WTC11 (cell line): ENCODE results near the gene ESCO1. TPM values are rescaled to one million over a fixed set of nuclear protein-coding genes. Genes with fewer than 3 reads are reported as not detected.
A peak's percentile ranks its signal among the peaks of the same experiment; 100 is the strongest.

Experiments
- ATAC-seq: fragments of 200-7000 bp; cut with Tn5 transposase; 2 replicates; pipeline ENCODE4 v1.10.0; 2021; ENCODE audit warnings: mild to moderate bottlenecking, moderate library complexity
- CTCF ChIA-PET: fragments of 300-600 bp; sonication (Branson Sonifier 250); formaldehyde crosslinking; loops from one replicate; lab custom pipeline; 2021; ENCODE audit warnings: antibody characterized with exemption; lab: Charles Lee
- POLR2A ChIA-PET: fragments of 350-600 bp; sonication (Branson Sonifier 250); formaldehyde crosslinking; loops from one replicate; lab custom pipeline; 2021; ENCODE audit warnings: antibody characterized with exemption; lab: Charles Lee
- DNase-seq: peaks from one replicate; pipeline ENCODE4 v3.0.0; 2021; ENCODE audit warnings: low spot score
- H3K27ac Mint-ChIP-seq: 2 replicates; pipeline ENCODE4 v1.8.0; 2021; ENCODE audit warnings: mixed read lengths
- H3K27me3 Mint-ChIP-seq: 2 replicates; pipeline ENCODE4 v1.8.0; 2021; ENCODE audit warnings: low read depth, mild to moderate bottlenecking, moderate library complexity, mixed read lengths
- H3K36me3 Mint-ChIP-seq: 2 replicates; pipeline ENCODE4 v1.8.0; 2021; ENCODE audit warnings: mixed read lengths
- H3K4me1 Mint-ChIP-seq: 2 replicates; pipeline ENCODE4 v1.8.0; 2022; ENCODE audit warnings: mixed read lengths
- H3K4me3 Mint-ChIP-seq: 2 replicates; pipeline ENCODE4 v1.8.0; 2021; ENCODE audit warnings: mild to moderate bottlenecking, moderate library complexity, mixed read lengths
- H3K9me3 Mint-ChIP-seq: 2 replicates; pipeline ENCODE4 v1.8.0; 2021; ENCODE audit warnings: mixed read lengths
- ATF2 ChIP-seq: sonication (generic); formaldehyde crosslinking; IDR thresholded peaks from 2 replicates; pipeline ENCODE4 v1.8.1; 2022; ENCODE audit warnings: low read depth, missing genetic modification reagents, borderline replicate concordance
- ELF4 ChIP-seq: sonication (generic); formaldehyde crosslinking; IDR thresholded peaks from 2 replicates; pipeline ENCODE4 v1.8.1; 2022; ENCODE audit warnings: low read depth, mild to moderate bottlenecking, moderate library complexity, missing genetic modification reagents
- FOXJ3 ChIP-seq: sonication (generic); formaldehyde crosslinking; IDR thresholded peaks from 2 replicates; pipeline ENCODE4 v1.9.0; 2021; ENCODE audit warnings: missing genetic modification reagents, mild to moderate bottlenecking, borderline replicate concordance
- FOXP1 ChIP-seq: sonication (generic); formaldehyde crosslinking; IDR thresholded peaks from 2 replicates; pipeline ENCODE4 v1.8.0; 2022; ENCODE audit warnings: missing genetic modification reagents, mild to moderate bottlenecking, moderate library complexity, borderline replicate concordance
- GTF2I ChIP-seq: fragments of 250-450 bp; sonication (Bioruptor Pico); conservative IDR thresholded peaks from 2 replicates; pipeline ENCODE4 v1.4.0; 2021; ENCODE audit warnings: mild to moderate bottlenecking
- NFATC4 ChIP-seq: fragments of 250-450 bp; sonication (Bioruptor Pico); IDR thresholded peaks from 2 replicates; pipeline ENCODE4 v1.9.0; 2021; ENCODE audit warnings: mild to moderate bottlenecking
- PRDM15 ChIP-seq: sonication (generic); formaldehyde crosslinking; IDR thresholded peaks from 2 replicates; pipeline ENCODE4 v1.8.0; 2022; ENCODE audit warnings: missing genetic modification reagents
- PRRX2 ChIP-seq: fragments of 250-450 bp; sonication (Bioruptor Pico); IDR thresholded peaks from 2 replicates; pipeline ENCODE4 v1.8.0; 2021; ENCODE audit warnings: mild to moderate bottlenecking
- SOX15 ChIP-seq: fragments of 250-450 bp; sonication (Bioruptor Pico); IDR thresholded peaks from 2 replicates; pipeline ENCODE4 v1.9.0; 2021; ENCODE audit warnings: mild to moderate bottlenecking
- STAT6 ChIP-seq: sonication (generic); formaldehyde crosslinking; conservative IDR thresholded peaks from 2 replicates; pipeline ENCODE4 v1.8.1; 2023; ENCODE audit warnings: mild to moderate bottlenecking, low read depth, missing genetic modification reagents, moderate library complexity
- USF2 ChIP-seq: sonication (generic); formaldehyde crosslinking; IDR thresholded peaks from 2 replicates; pipeline ENCODE4 v1.8.1; 2023; ENCODE audit warnings: mild to moderate bottlenecking, missing genetic modification reagents, moderate library complexity
- ZNF121 ChIP-seq: sonication (generic); formaldehyde crosslinking; IDR thresholded peaks from 2 replicates; pipeline ENCODE4 v1.8.0; 2023; ENCODE audit warnings: missing genetic modification reagents
- ZNF138 ChIP-seq: sonication (generic); formaldehyde crosslinking; conservative IDR thresholded peaks from 2 replicates; pipeline ENCODE4 v1.8.1; 2022; ENCODE audit warnings: mild to moderate bottlenecking, moderate library complexity, missing genetic modification reagents
- total RNA-seq: library from RNA; stranded (reverse); gene quantifications from 3 replicates; pipeline ENCODE4 v1.2.3, GENCODE V29; 2021
- TF ChIP-seq, protein P1 (sequence below): fragments of 250-450 bp; sonication (Bioruptor Pico); IDR thresholded peaks from 2 replicates; pipeline ENCODE4 v1.9.0; 2021; ENCODE audit warnings: moderate library complexity, mild to moderate bottlenecking, inconsistent platforms, borderline replicate concordance
- TF ChIP-seq, protein P2 (sequence below): sonication (generic); formaldehyde crosslinking; IDR thresholded peaks from 2 replicates; pipeline ENCODE4 v1.8.0; 2022; ENCODE audit warnings: mild to moderate bottlenecking, missing genetic modification reagents

ESCO1 gene
- total RNA-seq, 1 experiment from 2014 or later = 46.5 TPM

DNA sequence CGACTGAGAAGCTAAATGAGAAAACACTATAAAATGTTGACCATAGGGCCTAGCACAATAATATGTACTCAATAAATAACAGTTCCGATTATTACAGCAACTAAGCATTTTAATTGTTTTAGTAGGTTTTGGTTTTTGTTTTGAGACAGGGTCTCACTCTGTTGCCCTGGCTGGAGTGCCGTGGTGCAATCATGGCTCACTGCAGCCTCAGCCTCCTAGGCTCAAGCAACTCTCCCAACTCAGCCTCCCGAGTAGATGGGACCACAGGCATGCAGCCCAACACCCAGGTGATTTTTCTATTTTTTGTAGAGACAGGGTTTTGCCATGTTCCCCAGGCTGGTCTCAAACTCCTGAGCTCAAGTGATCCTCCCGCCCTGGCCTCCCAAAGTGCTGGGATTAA lies 54.1 kb downstream of the ESCO1 start:
- Mint-ChIP-seq H3K4me1 (no peaks in the 10 kb centered on the region), H3K9me3 (no peaks in the 10 kb centered on the region), H3K4me3 (no peak overlapping the region), H3K27ac (no peak overlapping the region), H3K27me3 (no peaks in the 10 kb centered on the region), H3K36me3 (peaks cover 31% of the 10 kb centered on the region)
- DNase-seq = no peak
- ATAC-seq = no peak
- POLR2A ChIA-PET = no interaction called here
- CTCF ChIA-PET = interaction anchor here (0.5 kb wide), 1 partner anchor 12 kb away, joined by 4 read pairs; no protein-coding TSS in a partner anchor
- TF ChIP-seq ZNF121 (CRISPR knock-in tag) = peak; percentile 67; the same call in 1 of the 2 replicates
- TF ChIP-seq, protein P1, sequence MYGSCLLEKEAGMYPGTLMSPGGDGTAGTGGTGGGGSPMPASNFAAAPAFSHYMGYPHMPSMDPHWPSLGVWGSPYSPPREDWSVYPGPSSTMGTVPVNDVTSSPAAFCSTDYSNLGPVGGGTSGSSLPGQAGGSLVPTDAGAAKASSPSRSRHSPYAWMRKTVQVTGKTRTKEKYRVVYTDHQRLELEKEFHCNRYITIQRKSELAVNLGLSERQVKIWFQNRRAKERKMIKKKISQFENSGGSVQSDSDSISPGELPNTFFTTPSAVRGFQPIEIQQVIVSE (CRISPR knock-in tag) = no peak
- no peak for TF ChIP-seq PRRX2 (CRISPR knock-in tag)
- 0 out of 2 replicates have a peak, but pooled peaks have one; percentile 36 for TF ChIP-seq GTF2I

DNA sequence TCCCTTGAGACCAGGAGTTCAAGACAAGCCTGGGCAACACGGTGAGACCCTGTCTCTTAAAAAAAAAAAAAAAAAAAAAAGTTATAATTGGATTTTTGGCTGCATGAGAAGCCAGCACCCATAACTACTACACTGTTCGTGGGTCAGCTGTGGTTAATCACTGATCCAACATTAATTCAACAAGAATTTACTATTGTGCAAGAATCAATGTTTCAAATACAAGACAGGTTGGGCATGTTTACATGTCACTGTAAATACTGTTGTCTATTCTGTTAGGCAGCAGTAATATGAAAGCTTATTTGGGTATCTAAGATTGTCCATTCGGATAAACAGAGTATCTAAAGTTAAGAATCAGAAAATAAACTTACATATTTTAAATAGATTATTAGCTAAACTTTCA lies 62.3 kb downstream of the ESCO1 start:
- no peaks in the 10 kb centered on the region for H3K4me1 Mint-ChIP-seq
- ChIA-PET POLR2A (no interaction called here), CTCF (no interaction called here)
- H3K27me3 Mint-ChIP-seq = no peaks in the 10 kb centered on the region
- H3K27ac Mint-ChIP-seq = no peak overlapping the region
- H3K36me3 Mint-ChIP-seq = peaks cover 39% of the 10 kb centered on the region
- ATAC-seq = no peak
- H3K9me3 Mint-ChIP-seq = no peaks in the 10 kb centered on the region
- TF ChIP-seq ATF2 (no peak), ZNF138 (no peak), PRDM15 (no peak), ELF4 (no peak), FOXP1 (CRISPR knock-in tag) (no peak), SOX15 (CRISPR knock-in tag) (no peak), USF2 (CRISPR knock-in tag) (no peak), FOXJ3 (CRISPR knock-in tag) (no peak), NFATC4 (CRISPR knock-in tag) (no peak), STAT6 (no peak)
- TF ChIP-seq, protein P2, sequence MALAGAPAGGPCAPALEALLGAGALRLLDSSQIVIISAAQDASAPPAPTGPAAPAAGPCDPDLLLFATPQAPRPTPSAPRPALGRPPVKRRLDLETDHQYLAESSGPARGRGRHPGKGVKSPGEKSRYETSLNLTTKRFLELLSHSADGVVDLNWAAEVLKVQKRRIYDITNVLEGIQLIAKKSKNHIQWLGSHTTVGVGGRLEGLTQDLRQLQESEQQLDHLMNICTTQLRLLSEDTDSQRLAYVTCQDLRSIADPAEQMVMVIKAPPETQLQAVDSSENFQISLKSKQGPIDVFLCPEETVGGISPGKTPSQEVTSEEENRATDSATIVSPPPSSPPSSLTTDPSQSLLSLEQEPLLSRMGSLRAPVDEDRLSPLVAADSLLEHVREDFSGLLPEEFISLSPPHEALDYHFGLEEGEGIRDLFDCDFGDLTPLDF = no peak
- DNase-seq = no peak
- H3K4me3 Mint-ChIP-seq = no peak overlapping the region
